ENCODE results near the gene FMNL2. TPM values are rescaled to one million over a fixed set of nuclear protein-coding genes. Genes with fewer than 3 reads are reported as not detected.

Gene FMNL2
- total RNA-seq, 1 experiment from 2014 or later = 11.6 TPM

DNA sequence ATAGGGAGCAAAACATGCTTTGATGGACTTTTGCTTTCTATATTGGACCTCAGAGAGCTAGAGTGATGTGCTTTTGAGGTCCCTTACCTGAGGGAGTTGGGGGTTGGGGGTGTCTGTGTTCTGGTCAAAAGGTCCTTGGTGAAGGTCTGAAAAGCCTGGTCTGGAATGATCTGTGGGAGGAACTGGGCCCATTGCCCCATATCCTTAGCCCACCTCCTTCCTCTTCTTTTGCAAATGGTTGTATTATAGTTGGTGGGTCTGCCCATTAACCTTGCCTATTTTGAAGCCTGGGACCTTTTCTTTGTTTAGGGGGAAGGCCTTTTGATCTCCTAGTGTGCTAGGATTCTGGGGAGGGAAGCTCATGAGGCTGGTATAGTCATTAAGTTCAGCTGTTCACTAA is 88.7 kb downstream of the FMNL2 start:
- Histone ChIP-seq H3K9me3 (no peaks in the 10 kb centered on the region; the same call in 1 of the 2 replicates), H3K4me3 (no peak overlapping the region), H3K36me3 (no peaks in the 10 kb centered on the region), H3K27me3 (no peaks in the 10 kb centered on the region)
- DNase-seq = no peak

DNA sequence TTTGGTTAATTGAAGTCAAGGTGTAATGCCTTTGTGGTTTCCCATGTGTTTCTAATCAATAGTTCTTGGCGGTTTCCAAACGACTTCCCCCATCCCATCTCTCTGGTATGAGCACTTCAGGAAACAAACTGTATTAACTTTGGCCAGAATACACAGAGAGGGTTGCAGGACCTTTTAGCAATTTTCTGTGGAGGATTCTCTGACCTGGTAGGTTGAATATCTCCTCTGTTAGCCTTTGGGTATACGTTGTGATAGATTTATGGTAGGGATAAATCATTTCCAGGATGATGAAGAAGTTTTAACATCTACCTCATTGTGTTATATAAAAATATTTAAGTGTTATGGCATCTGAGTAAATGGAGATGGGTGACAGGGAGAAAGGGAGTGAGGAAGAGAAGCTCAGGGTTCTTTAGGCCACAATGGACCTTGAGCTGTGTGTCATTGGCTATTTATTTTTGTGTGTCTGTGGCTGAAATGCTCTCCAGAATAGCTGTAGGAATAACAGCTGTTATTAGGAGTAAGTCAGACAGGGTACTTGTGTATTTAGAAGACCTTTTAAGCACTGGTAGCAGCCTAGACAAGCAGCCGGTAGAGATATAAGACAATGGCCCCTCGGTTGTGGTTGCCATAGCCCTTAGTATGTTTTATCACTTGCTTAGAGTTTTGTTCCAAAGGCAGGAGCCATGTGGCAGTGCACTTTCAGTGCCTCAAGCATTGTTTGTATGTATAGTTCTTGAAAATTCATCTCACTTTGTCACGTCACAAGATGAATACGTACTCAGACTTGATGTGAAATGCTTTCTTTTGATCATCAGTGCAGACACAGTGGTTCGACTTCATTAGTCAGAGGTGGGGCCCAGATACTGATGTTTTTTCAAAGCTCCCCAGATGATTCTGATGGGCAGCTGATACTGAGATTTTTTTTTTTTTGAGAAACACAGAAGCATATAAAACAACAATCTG is 91.1 kb downstream of the FMNL2 start:
- H3K36me3 ChIP-seq = no peaks in the 10 kb centered on the region
- H3K27me3 ChIP-seq = no peaks in the 10 kb centered on the region
- H3K9me3 ChIP-seq = no peaks in the 10 kb centered on the region; the same call in 1 of the 2 replicates
- H3K4me3 ChIP-seq = no peak overlapping the region
- DNase-seq = no peak

DNA sequence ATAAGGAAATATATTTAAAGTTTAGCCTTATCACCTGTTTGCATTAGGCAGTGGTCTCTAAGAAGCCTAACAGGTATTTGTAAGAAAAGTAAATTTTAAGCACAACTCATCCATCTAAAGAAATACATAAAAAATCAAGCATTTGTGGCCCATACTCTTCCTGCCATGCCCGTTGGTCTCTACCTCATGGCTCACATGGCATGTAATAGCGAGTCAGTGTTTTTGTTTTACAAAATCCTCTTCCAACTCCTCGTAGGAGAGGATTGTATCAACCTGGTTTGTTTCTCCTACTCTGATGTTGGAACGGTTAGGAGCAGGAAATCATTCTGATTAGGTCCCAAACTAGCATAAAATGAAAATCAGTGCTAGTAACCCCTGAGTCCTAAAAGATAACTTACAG is 91.8 kb downstream of the FMNL2 start:
- DNase-seq = peak; percentile 9

DNA sequence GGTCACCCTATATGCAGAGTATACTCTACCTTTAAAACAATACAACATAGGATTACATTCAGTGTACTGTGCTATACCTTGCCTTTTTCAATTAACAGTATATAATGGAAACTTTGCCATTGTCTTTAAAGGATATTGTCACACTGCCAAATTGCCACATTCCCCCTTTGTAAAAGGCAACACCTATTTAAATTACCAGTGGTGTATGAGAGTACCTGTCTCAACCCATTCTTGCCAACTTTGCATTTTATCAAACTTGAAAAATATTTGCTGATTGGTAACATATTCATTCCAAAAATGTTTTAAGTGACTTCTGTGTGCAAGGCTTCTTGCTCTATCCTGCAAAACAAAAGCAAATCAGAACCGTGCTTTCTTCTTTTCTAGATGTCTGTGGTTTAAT is 92.9 kb downstream of the FMNL2 start:
- Histone ChIP-seq H3K36me3 (no peaks in the 10 kb centered on the region), H3K4me3 (no peak overlapping the region), H3K9me3 (no peaks in the 10 kb centered on the region; the same call in 1 of the 2 replicates), H3K27me3 (no peaks in the 10 kb centered on the region)
- no peak for DNase-seq

More for the DNA sequence above, 91.8 kb downstream of the FMNL2 start:
- no peak overlapping the region for H3K4me3 ChIP-seq
- H3K36me3 ChIP-seq = no peaks in the 10 kb centered on the region
- H3K27me3 ChIP-seq = no peaks in the 10 kb centered on the region
- H3K9me3 ChIP-seq = no peaks in the 10 kb centered on the region; the same call in 1 of the 2 replicates

DNA sequence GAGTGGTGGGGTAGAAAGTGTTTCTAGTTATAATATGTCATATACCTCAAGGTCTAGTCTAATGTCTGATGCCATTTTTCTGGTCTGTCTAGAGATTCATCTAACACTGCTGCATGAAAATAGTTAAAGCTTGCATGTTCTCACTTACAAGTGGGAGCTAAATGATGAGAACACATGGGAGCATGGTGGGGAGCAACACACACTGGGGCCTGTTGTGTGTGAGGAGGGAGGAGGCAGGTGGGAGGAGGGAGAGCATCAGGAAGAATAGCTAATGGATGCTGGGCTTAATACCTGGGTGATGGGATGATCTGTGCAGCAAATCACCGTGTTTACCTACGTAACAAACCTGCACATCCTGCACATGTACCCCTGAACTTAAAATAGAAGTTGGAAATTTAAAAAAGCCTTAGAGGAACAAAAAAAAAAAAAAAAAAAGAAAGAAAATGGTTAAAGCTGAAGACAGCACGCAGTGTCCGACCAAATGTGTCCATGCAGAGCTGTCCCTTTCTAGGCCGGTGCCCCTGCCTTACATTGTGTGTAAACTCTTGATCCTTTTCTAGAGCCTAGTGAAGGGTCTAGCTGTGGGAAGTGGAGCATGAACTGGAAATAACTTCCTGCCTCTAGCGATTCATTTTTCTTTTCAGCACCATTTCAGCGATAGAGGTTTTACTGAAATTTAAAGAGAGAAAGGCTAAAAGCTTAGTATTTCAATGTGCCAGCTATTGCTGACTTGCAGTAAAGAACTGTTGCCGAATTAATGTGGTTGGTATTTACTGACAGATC is 94.0 kb downstream of the FMNL2 start:
- no peak for DNase-seq
- Histone ChIP-seq H3K36me3 (no peaks in the 10 kb centered on the region), H3K4me3 (no peak overlapping the region), H3K27me3 (no peaks in the 10 kb centered on the region), H3K9me3 (no peaks in the 10 kb centered on the region; the same call in 1 of the 2 replicates)

DNA sequence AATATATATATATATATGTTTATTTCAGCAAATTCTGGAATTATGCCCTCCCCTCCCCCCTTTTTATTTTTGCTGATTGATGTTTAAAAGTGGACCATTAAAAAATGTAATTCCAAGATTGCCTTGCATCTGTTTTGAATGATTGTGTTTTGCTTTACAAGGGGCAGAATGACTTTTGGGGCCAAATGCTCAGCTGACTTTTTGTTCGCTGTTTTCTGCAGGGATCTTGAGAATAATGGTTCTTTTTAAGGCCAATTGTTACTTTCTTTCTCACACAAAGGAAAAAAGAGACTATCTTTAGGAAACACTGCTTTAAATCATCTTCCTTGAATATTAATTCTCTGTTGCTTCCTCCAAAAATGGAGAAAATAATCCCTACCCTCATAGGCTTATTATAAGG is 95.9 kb downstream of the FMNL2 start:
- H3K9me3 ChIP-seq = no peaks in the 10 kb centered on the region; the same call in 1 of the 2 replicates
- no peak for DNase-seq
- no peaks in the 10 kb centered on the region for H3K27me3 ChIP-seq
- H3K4me3 ChIP-seq = no peak overlapping the region
- H3K36me3 ChIP-seq = no peaks in the 10 kb centered on the region

DNA sequence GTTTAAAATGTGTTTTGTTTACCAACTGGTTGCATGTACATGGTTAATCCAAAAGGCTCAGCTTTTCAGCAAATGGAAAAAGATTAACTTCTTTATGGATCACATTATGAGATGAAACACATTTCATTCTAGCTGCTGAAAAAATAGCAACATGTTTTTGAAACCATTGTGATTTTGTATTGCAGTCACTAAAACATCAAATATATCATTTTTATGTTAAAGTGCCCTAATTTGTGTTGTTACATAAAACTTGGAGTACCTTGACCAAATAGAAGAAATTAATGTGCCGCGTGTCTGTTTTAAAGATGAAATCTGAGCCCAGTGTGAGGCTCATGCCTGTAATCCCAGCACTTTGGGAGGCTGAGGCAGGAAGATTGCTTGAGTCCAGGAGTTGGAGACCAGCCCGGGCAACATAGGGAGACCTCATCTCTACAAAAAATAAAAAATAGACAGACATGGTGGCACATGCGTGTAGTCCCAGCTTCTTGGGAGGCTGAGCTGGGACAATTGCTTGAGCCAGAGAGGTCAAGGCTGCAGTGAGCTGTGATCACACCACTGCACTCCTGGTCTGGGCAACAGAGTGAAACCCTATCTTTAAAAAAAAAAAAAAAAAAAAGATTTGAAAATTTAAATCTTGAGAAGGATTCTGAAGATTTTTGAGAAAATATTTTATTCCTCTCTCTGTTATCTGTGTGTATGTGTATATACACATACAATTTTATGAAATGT is 96.6 kb downstream of the FMNL2 start:
- no peak overlapping the region for H3K4me3 ChIP-seq
- no peaks in the 10 kb centered on the region; the same call in 1 of the 2 replicates for H3K9me3 ChIP-seq
- H3K27me3 ChIP-seq = no peaks in the 10 kb centered on the region
- peak; percentile 7 for DNase-seq
- no peaks in the 10 kb centered on the region for H3K36me3 ChIP-seq

DNA sequence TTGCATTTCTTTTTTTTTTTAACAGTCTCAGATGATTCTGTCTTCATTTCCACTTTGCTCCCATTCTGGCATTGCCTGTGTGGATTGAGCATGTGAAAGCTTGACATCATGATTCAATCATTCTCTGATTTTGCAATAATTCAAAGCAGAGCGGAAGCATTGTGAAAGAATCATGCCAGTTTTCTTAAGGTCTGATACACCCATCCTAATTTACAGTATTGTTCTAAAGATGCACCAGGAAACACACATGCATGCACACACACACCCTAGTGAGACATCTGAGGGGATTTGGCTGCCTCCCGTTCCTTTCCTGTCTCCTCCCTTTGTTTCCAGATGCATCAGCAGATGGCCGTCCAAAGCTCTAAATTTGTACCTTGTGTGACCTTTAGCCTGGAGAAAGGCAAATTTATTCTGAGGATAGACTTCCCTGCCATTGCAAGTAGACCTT is 97.3 kb downstream of the FMNL2 start:
- H3K4me3 ChIP-seq = no peak overlapping the region
- peak; percentile 81 for DNase-seq

DNA sequence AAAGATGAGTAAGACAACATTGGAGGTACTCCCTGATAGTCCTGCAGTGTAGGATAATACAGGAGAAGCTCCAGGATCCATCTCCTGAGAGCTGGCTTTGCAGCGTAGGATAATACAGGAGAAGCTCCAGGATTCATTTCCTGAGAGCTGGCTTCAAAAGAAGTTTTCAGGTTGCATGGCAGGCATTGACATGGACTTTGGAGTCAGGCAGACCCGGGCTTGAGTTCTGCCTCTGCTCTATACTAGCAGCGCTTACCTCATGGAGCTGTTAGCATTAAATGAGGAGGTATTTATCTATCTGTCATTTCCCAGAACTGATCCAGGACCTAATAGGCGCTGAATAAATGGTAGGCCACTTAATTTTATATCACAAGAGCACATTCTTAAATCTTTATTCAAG is 97.8 kb downstream of the FMNL2 start:
- Histone ChIP-seq H3K4me3 (no peak overlapping the region), H3K36me3 (no peaks in the 10 kb centered on the region), H3K9me3 (no peaks in the 10 kb centered on the region), H3K27me3 (no peaks in the 10 kb centered on the region)
- no peak for DNase-seq

More for the DNA sequence above, 97.3 kb downstream of the FMNL2 start:
- Histone ChIP-seq H3K36me3 (no peaks in the 10 kb centered on the region), H3K9me3 (no peaks in the 10 kb centered on the region), H3K27me3 (no peaks in the 10 kb centered on the region)

DNA sequence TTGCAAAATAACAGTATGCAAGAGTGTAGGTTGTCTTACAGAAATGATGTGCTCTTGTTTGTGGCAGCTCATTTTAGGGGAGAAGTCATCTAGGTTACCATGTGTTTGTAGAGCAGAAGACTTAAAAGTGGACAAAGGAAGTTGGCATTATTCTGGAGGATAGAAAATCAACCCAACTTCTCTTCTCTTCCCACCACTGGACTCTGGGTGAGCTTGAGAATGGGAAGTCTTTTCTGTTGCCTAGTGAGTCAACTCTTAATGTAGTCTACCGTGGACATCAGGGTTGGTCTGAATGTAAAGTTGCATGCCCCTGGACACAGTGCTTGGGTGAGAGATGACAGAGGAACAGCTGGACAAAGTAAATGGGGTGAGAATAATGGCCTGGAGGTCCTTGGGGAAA is 98.3 kb downstream of the FMNL2 start:
- Histone ChIP-seq H3K9me3 (no peaks in the 10 kb centered on the region), H3K27me3 (no peaks in the 10 kb centered on the region), H3K36me3 (no peaks in the 10 kb centered on the region), H3K4me3 (no peak overlapping the region)
- DNase-seq = no peak

DNA sequence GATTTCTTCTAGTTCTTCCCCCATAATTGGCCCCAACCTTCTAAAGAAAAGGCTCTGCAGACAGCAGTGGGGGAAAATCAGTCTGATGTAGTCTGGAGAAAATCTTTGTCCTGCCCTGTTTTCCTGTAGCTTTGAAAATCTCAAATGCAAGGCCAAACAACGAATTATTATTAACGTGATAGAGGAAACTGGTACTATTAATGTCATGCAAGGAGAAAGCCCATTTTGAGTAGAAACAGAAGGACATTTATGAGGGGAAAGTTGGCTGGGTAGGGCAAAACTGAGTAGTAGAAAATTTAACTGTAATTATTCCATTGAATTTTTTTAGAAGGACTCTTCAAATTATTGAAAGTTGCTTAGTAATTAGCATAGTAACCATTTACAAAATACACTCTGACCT is 98.8 kb downstream of the FMNL2 start:
- no peak for DNase-seq

DNA sequence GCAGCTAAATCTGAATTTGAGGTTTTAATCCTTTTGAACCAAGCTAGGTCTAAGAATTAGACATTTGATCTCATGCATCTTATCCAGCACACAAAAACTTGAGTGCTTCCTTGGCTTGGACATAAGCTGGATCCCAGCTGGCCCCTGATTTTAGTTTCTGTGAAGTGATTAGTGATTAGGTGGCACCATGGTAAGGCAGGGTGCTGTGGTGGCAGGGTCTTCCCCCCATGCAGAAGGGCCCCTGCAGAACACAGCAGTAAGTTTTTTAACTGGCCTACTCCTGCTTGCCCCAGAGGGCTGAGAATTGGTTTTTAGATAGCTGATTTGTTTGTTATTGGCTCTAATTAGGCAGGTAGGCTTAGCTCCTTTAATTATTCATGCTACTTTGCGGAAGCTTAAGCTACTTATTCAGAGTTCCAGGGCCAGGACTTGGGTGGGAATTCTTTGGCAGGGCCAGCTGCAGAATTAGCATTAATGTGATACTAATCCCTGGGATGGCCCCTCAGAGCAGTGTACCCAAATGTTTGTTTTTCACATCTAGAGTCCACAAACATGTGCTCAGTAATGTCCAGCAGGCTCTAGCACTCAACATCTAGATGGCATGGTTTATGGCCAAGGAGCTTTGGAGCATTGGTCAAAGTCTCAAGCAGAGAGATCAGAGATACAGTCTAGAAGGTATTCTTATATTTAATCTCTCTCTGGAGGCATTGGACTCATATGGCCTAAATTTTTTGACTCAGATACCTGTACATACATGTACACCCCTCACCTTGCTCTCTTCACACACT is 99.6 kb downstream of the FMNL2 start:
- no peak overlapping the region for H3K4me3 ChIP-seq
- no peaks in the 10 kb centered on the region for H3K36me3 ChIP-seq
- no peaks in the 10 kb centered on the region for H3K9me3 ChIP-seq
- H3K27me3 ChIP-seq = no peaks in the 10 kb centered on the region
- no peak for DNase-seq

More for the DNA sequence above, 98.8 kb downstream of the FMNL2 start:
- no peaks in the 10 kb centered on the region for H3K9me3 ChIP-seq
- H3K36me3 ChIP-seq = no peaks in the 10 kb centered on the region
- H3K27me3 ChIP-seq = no peaks in the 10 kb centered on the region
- no peak overlapping the region for H3K4me3 ChIP-seq

DNA sequence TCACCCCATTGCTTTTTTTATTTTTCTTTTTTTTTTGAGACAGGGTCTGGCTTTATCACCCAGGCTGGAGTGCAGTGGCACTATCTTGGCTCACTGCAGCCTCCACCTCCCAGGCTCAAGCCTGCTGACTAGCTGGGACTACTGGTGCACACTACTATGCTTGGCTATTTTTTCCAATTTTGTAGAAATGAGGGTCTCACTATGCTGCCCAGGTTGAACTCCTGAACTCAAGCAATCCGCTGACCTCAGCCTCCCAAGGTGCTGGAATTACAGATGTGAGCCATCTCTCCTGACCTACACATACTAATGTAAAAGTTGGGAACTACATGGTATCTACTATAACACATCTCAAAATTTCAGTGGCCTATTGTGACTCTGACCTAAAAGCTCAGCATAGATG is 101.2 kb downstream of the FMNL2 start:
- no peaks in the 10 kb centered on the region for H3K9me3 ChIP-seq
- H3K36me3 ChIP-seq = no peaks in the 10 kb centered on the region
- H3K4me3 ChIP-seq = no peak overlapping the region
- DNase-seq = no peak
- no peaks in the 10 kb centered on the region for H3K27me3 ChIP-seq

DNA sequence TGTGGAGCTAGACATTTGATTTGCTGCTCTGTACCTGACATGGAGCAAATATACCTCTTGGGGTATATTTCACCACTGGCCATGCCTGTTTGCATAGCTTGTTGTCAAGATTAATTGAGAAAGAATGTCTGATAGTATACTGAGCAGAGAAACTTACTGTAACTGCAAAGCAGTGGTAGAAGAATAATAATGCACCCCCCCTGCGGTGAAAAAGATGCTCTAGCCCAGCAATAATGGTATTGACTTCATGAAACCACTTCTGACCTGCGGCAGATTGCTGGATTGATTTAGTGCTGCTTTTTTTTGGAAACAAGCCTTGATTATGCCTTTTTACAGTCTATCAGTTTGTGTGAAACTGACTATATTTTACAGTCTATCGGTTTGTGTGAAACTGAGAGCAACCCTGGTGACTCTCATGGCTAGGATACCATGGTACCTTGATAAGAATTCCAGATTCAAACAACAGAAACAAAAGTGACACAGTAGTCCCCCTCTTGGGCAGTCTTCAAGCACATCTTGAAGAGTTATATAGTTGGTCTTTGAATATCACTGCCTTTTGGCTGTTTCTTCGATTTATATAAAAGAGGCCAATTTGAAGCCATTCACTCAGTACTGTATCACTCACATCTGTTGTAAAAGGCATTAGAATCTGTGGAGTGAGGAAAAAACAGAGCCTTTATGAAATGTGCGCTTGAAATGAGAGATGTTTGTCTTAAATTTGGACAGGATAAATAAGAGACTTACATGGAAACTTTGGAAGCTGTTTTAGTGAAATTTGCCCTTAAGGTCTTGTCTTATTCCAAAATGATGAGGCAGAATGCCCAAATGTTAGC is 102.5 kb downstream of the FMNL2 start:
- no peak for DNase-seq
- Histone ChIP-seq H3K27me3 (no peaks in the 10 kb centered on the region), H3K4me3 (no peak overlapping the region), H3K9me3 (no peaks in the 10 kb centered on the region), H3K36me3 (no peaks in the 10 kb centered on the region)

DNA sequence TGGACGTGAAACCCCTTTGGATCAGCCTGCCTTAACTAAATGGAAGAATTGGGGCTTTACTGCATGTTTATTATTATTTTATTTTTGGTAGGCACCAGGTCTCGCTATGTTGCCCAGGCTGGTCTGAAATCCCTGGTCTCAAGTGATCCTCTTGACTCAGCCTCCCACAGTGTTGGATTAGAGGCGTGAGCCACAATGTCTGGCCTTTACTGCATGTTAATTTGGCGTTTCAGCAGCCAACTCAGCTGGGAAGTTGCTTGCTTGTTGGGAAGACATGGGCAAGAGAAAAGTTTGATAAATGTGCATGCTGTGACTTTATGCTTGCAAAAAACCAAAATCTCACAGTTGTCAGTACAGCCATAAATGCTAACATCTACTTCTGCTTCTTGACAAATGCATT is 105.1 kb downstream of the FMNL2 start:
- H3K36me3 ChIP-seq = no peaks in the 10 kb centered on the region
- no peak overlapping the region for H3K4me3 ChIP-seq
- no peak for DNase-seq
- H3K9me3 ChIP-seq = no peaks in the 10 kb centered on the region
- H3K27me3 ChIP-seq = no peaks in the 10 kb centered on the region
